Dendritic cell treated with granulocyte-macrophage colony-stimulating factor and Interleukin-4, amounts not matched to agents 40 ng/mL and 50 ng/mL, for 4 days (primary cell): ENCODE results near the gene NAV2.
A peak's percentile ranks its signal among the peaks of the same experiment; 100 is the strongest.

ENCODE experiments used
- H3K27ac Mint-ChIP-seq: one replicate; pipeline ENCODE4 v1.8.0; 2022; ENCODE audit warnings: mild to moderate bottlenecking, mixed read lengths
- H3K27me3 Mint-ChIP-seq: one replicate; pipeline ENCODE4 v1.8.0; 2022; ENCODE audit warnings: mild to moderate bottlenecking, mixed read lengths
- H3K36me3 Mint-ChIP-seq: one replicate; pipeline ENCODE4 v1.8.0; 2022; ENCODE audit warnings: low read depth, mixed read lengths
- H3K4me1 Mint-ChIP-seq: one replicate; pipeline ENCODE4 v1.8.0; 2022; ENCODE audit warnings: low read depth, mixed read lengths
- H3K4me3 Mint-ChIP-seq: one replicate; pipeline ENCODE4 v1.8.0; 2022; ENCODE audit warnings: mild to moderate bottlenecking, moderate library complexity, mixed read lengths
- H3K9me3 Mint-ChIP-seq: one replicate; pipeline ENCODE4 v1.8.0; 2022; ENCODE audit warnings: mixed read lengths
- intact Hi-C: fragments of 100-400 bp; cut with micrococcal nuclease; formaldehyde crosslinking; loops from one replicate; pipeline ENCODE4 v1.15.0; 2022

The NAV2 gene, protein sequence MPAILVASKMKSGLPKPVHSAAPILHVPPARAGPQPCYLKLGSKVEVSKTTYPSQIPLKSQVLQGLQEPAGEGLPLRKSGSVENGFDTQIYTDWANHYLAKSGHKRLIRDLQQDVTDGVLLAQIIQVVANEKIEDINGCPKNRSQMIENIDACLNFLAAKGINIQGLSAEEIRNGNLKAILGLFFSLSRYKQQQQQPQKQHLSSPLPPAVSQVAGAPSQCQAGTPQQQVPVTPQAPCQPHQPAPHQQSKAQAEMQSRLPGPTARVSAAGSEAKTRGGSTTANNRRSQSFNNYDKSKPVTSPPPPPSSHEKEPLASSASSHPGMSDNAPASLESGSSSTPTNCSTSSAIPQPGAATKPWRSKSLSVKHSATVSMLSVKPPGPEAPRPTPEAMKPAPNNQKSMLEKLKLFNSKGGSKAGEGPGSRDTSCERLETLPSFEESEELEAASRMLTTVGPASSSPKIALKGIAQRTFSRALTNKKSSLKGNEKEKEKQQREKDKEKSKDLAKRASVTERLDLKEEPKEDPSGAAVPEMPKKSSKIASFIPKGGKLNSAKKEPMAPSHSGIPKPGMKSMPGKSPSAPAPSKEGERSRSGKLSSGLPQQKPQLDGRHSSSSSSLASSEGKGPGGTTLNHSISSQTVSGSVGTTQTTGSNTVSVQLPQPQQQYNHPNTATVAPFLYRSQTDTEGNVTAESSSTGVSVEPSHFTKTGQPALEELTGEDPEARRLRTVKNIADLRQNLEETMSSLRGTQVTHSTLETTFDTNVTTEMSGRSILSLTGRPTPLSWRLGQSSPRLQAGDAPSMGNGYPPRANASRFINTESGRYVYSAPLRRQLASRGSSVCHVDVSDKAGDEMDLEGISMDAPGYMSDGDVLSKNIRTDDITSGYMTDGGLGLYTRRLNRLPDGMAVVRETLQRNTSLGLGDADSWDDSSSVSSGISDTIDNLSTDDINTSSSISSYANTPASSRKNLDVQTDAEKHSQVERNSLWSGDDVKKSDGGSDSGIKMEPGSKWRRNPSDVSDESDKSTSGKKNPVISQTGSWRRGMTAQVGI (N-terminal part only)

DNA sequence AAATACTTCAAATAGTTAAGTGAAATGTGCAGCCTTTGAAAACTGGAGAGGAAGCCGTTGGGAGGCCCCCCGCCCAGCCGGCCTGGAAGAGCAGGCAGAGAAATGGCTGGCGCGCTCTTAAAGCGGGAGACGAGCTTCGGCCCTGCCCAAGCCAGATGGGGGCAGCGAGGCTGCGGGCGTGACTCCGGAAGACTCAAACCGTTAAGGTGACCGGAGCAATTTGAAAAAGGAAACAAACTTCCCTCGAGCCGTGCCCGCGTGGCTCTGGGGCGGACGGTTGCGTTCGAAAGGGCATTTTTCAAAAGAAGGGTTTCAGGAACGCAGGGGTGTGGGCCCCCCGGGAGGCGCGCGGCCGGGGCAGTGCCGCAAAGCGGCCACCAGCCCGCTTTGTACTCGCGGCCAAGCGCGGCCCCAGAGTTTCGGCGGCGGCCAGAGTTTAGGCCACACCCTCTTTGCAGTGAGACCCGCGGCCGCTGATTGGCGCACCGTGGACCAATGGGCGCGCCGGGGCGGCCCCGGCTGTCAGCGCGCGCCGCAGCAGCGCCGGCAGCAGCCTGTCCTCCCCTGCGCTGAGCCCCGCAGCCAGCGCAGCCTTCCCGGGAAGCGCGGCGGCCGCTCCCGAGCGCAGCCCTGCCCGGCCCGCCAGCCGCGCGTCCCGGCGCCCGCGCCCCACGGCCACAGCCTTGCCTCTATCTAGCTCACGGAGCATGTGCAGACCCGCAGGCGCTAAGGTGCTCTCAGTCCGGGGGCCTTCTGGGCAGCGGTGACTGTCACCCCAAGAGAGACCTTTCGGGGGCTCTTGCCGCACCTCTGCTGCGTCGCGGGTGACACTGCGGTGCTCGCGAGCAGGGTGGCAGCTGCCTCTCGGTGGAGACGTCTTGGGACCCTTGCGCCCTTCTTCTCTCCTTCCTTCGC lies at the start of gene NAV2:
Gene NAV2 (plus strand): TSS at position 557 of the 915 bp plus-strand sequence. CDS start 859 bp downstream, outside the sequence.
- peaks cover 54% of the 10 kb centered on the region for H3K27me3 Mint-ChIP-seq
- H3K27ac Mint-ChIP-seq, result peak within 1 kb of the TSS; percentile 95
- H3K36me3 Mint-ChIP-seq, result peaks cover 7% of the 10 kb centered on the region
- intact Hi-C loops, result no loop called here
- peak within 1 kb of the TSS; percentile 92 for H3K4me3 Mint-ChIP-seq
- H3K4me1 Mint-ChIP-seq, result peaks cover 30% of the 10 kb centered on the region
- H3K9me3 Mint-ChIP-seq, result no peaks in the 10 kb centered on the region

DNA sequence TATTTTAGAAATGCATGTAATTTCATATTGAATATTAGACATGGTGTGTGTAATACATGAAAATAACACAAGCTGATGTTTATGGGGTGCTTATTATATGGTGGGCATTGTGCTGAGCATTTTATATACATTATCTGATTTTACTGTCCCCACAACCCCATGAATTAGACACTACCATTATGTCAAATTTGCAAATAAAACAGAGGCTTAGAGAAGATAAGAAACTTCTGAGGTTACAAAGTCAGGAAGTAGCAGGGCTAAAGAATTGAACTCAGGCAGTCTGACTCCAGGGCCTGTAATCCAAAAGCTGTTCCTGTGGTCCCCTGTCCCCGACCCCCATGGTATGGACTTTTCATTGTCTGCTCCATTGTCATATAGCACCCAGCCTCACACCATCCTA lies 49.4 kb upstream of the NAV2 start:
- Mint-ChIP-seq H3K27ac (no peak overlapping the region), H3K4me1 (peaks cover 14% of the 10 kb centered on the region), H3K4me3 (no peak overlapping the region), H3K9me3 (no peaks in the 10 kb centered on the region), H3K36me3 (no peaks in the 10 kb centered on the region), H3K27me3 (no peaks in the 10 kb centered on the region)
- intact Hi-C loops, result no loop called here

DNA sequence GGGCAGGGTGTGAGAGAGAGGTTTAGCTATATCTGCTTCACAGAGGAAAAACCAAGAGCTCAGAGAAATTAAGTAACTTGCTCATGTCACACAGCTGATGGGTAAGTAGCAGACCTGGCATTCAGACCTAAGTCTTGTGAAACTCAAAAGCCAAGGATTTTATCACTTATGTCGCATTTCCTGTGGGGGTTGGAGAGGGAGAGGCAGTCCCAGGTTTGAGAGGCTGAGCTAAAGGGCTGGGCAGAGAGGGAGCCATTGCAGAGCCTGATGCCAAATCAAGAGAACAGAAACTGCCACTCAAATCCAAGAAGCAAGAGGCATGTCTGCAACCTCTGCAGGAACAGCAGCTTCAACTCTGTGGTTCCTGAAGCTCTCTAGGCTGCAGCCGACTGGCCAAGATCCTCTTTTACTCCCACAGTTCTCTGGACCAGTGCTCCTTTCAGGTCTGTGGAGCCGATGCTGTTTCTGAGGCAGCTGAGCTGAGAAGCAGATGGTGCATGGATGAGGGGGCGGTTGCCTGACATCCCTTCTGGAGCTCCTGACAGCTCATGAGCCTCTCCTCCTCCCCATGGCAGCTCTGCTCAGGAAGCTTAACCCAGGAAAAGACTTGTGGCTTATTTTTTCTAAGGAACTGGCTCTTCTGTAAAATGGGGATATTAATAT lies 47.6 kb upstream of the NAV2 start:
- Mint-ChIP-seq H3K27ac (no peak overlapping the region), H3K9me3 (no peaks in the 10 kb centered on the region), H3K4me1 (peaks cover 14% of the 10 kb centered on the region), H3K27me3 (no peaks in the 10 kb centered on the region), H3K36me3 (no peaks in the 10 kb centered on the region), H3K4me3 (no peak overlapping the region)
- intact Hi-C loops, result no loop called here

DNA sequence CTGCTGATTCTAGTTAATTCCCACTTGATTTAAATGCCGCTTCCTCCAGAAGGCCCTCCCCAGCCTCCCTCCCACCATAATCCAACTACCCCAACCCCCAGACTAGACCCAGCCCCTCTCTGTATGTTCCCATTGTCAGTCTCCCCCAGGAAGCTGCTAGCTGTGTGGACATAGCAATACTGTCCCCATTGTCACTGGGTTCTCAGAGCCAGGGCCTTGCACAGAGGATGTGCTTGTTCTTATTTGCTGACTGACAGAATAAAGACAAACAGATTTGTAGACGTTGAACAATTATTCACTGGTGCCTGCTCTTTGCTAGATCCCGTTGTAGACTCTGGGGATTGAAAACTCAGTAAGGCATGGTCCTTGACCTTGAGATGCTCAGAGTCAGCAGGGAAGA lies 45.7 kb upstream of the NAV2 start:
- no peaks in the 10 kb centered on the region for H3K9me3 Mint-ChIP-seq
- no peaks in the 10 kb centered on the region for H3K27me3 Mint-ChIP-seq
- H3K27ac Mint-ChIP-seq, result no peak overlapping the region
- H3K4me3 Mint-ChIP-seq, result no peak overlapping the region
- no peaks in the 10 kb centered on the region for H3K36me3 Mint-ChIP-seq
- intact Hi-C loops, result no loop called here
- H3K4me1 Mint-ChIP-seq, result peaks cover 9% of the 10 kb centered on the region

DNA sequence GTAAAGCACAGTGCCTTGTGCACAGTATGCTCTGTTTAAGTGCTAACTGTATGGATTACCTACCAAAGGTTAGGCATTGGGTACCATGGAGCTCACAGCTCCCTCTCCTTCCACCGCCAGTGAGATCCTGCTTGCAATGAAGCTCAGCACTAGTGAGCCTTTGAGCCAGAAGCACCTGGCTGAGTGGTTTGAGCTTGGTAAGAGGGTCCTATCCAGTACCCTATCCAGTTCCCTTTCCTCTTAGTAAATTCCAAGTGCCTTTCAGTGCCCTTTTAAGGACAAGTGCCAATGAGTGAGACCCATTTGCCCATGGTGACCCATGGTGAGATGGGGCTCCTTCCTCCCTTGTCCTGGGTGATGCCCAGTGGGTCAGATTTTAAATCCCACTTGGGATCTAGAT lies 43.1 kb upstream of the NAV2 start:
- H3K9me3 Mint-ChIP-seq, result no peaks in the 10 kb centered on the region
- H3K4me1 Mint-ChIP-seq, result peaks cover 13% of the 10 kb centered on the region
- intact Hi-C loops, result no loop called here
- H3K36me3 Mint-ChIP-seq, result no peaks in the 10 kb centered on the region
- no peaks in the 10 kb centered on the region for H3K27me3 Mint-ChIP-seq
- no peak overlapping the region for H3K4me3 Mint-ChIP-seq
- no peak overlapping the region for H3K27ac Mint-ChIP-seq

DNA sequence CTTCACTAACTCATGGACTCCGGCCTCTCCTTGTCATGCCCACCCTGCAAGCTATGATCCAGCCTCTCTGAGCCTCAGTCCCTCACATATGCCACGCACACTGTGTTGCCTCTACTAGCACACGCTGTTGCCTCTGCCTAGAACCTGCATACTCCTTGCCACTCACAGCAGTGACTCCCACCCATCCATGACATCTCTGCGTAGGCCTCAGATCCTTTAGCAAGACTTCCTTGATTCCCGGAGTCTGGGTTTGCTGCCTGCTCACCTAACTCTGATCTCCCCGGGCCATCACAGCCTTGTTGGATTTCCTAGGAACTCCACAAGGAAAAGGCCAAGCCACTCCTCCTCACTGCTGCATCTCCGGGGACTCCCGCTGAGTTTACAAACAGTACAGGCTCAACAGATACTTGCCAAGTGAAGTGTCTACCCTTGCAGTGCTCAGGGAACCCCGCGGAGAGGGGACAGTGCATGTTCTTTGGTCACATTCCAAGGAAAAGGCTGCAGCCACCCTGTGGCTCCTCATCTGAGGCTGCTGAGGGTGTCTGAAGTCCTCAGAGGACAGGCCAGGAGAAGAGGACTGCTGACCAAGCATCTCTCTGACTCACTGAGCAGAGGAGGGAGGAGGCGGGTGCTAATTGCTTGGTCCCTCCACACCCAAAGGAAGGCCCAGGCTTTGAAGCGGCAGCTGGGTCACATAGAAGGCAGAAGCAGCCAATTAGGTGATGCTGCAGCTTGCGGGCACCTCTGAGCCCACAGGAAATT lies 42.4 kb upstream of the NAV2 start:
- no peaks in the 10 kb centered on the region for H3K36me3 Mint-ChIP-seq
- H3K27me3 Mint-ChIP-seq, result no peaks in the 10 kb centered on the region
- H3K4me3 Mint-ChIP-seq, result no peak overlapping the region
- H3K27ac Mint-ChIP-seq, result no peak overlapping the region
- H3K9me3 Mint-ChIP-seq, result no peaks in the 10 kb centered on the region
- intact Hi-C loops, result no loop called here
- H3K4me1 Mint-ChIP-seq, result peaks cover 11% of the 10 kb centered on the region

DNA sequence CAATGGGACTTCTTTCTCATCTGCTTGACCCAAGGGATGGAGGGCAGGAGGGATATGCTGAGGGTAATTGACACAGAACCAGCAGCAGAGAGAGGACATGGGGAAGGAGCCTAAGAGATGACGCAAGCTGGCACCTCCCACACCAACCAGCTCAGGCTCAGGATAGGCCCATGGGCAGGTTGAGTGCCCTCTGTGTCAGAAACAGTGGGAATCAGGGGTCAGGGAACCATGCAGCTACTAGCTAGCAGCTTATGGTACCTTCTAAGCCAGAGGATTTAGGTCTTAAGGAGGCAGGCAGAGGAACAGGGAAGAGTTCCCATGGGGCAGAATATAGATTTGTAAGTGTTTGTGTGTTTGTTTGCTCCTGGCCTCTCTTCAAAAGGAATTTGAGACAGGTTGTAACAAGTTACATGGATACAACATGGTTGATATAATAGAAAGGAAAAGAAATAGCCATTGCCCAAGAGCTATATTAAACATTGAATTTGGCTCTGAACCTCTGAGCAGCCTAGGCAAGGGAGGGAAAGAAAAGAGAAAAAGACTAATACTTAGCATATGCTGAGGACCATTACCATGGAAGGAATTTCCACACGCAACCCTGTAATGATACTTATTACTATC lies 39.9 kb upstream of the NAV2 start:
- peaks cover 10% of the 10 kb centered on the region for H3K4me1 Mint-ChIP-seq
- H3K9me3 Mint-ChIP-seq, result no peaks in the 10 kb centered on the region
- no peak overlapping the region for H3K27ac Mint-ChIP-seq
- H3K36me3 Mint-ChIP-seq, result no peaks in the 10 kb centered on the region
- no peak overlapping the region for H3K4me3 Mint-ChIP-seq
- intact Hi-C loops, result no loop called here
- no peaks in the 10 kb centered on the region for H3K27me3 Mint-ChIP-seq

DNA sequence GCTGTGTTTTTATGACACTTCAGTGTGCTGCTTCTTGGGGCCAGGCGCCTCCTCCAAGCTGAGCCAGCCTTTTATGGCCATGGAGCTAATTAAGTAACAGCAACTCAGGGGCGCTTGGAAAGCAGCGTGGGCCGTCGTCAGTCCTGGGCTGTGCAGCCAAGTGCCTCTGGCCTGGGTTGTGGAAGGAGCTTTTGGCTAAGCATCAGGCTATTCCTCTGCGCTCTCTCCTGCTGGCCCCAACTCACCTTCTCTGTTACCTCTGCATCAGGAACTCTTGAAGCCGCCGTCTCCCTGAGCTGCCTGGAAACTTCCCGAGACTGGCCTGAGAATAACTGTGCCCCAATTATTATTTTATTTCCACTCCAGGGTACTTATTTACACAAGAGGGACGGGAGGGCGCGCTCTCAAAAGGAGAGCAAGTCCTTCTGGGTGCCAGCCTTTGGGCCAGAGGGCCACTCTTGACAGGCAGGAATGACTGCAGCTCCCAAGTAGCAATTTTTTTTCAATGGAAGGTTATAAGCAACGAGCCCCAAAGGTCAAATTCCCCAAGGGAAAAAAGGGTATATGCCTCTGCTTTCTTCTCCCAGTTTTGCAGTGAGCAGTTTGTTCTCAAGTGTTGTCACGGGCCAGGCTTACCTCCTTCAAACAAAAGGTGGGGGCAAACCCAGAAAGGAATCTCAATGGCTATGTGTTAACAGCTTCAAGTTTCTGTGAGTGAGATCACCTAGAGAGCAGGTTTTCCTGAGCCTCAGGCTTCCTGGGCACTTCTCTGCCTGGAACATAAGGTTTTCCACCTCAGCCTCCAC lies 38.5 kb upstream of the NAV2 start:
- intact Hi-C loops, result no loop called here
- Mint-ChIP-seq H3K27ac (no peak overlapping the region), H3K4me1 (peaks cover 10% of the 10 kb centered on the region), H3K9me3 (no peaks in the 10 kb centered on the region), H3K36me3 (no peaks in the 10 kb centered on the region), H3K4me3 (no peak overlapping the region), H3K27me3 (no peaks in the 10 kb centered on the region)

DNA sequence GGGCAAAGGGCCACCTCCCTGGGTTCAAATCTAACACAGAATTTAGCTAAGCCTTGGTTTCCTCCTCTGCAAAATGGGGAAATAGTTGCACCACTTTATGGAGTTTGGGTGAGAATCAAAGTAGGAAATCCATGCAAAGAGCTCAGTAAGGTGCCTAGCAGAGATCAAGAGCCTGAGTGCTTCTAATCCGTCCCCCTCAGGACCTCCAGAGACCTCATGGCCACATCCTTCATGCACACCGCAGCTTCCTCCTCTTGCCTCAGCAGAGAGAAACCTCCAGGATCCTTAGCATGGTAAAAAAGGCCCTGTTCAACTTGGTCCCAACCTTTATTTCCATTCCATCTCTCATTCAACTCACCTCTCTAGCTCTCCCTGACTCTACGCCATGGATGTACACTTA lies 37.8 kb upstream of the NAV2 start:
- H3K27me3 Mint-ChIP-seq, result no peaks in the 10 kb centered on the region
- no peaks in the 10 kb centered on the region for H3K9me3 Mint-ChIP-seq
- H3K27ac Mint-ChIP-seq, result no peak overlapping the region
- intact Hi-C loops, result no loop called here
- H3K36me3 Mint-ChIP-seq, result no peaks in the 10 kb centered on the region
- no peak overlapping the region for H3K4me3 Mint-ChIP-seq
- H3K4me1 Mint-ChIP-seq, result peaks cover 10% of the 10 kb centered on the region

DNA sequence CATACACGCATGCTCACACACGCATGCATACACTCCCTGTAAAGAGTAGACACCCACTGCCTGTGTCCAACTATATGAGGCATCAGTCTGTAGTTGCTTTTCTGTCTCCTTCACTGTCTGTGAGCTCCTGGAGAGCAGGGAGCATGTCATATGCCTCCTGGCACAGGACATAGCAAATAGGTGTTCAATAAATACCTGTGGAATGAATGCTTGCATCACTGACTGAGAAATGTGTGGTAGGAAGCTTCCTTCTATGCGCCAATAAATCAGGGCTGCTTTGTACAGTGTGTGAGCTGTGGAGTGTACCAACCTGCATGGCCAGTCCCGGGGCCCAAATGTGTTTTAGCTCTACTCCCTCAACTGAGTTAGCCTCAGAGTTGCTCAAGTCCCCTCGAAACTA lies 37.2 kb upstream of the NAV2 start:
- Mint-ChIP-seq H3K27ac (no peak overlapping the region), H3K27me3 (peaks cover 4% of the 10 kb centered on the region), H3K9me3 (no peaks in the 10 kb centered on the region), H3K4me1 (peaks cover 10% of the 10 kb centered on the region), H3K36me3 (no peaks in the 10 kb centered on the region), H3K4me3 (no peak overlapping the region)
- intact Hi-C loops, result no loop called here

DNA sequence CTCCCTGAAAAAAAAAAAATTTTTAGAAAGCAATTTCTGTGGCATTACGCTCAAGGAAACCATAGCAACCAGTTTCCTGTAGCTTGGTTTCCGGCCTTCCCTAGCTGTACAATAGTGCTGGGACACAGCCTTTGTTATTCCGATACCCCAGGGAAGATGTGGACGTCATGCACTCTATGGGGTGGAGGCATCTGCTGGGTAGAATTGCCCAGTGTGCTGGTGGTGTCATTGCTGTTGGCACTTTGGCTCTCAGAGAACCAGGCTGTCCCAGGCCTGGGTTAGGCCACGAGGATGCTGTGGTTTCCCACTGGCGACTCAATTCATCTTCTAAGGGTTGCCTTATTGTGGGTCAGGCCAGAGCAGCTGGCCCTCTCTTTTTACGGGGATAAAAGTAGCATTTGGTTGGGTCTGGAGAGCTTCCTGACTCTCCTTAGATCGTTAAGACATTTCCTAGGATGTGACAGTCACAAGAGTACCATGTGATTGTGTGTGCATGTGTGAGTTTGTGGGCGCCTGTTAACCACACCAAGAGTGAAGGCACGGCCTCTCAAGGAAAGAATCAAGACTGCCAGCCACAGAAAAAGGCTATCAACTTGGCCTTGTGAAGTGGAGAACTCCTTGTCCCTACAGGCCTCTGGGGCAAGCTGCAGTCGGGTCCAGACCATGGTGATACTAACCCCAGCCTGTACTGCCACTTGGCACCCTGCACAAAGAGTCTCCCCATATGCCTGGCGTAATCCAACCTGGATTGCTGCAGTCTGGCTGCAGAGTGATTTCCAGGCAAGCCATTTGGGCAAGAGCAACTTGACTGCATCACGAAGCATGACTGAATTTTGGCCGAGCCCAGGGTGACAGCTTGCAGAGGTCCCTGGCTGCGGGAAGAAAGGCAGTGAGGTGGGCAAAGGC lies 35.9 kb upstream of the NAV2 start:
- Mint-ChIP-seq H3K9me3 (no peaks in the 10 kb centered on the region), H3K36me3 (no peaks in the 10 kb centered on the region), H3K4me3 (no peak overlapping the region), H3K27me3 (peaks cover 5% of the 10 kb centered on the region), H3K4me1 (peaks cover 10% of the 10 kb centered on the region), H3K27ac (no peak overlapping the region)
- intact Hi-C loops, result no loop called here
